Stimulated activated CD8-positive, alpha-beta memory T cell treated with anti-CD3 and anti-CD28 coated beads, Interleukin-15, amount 100 ng/mL, for 4 hours (primary cell): ENCODE measurements around the gene STK24.
"Not testable (repeated sequence)": the region's sequence is repeated elsewhere in the genome, so short reads cannot be mapped to it uniquely, and the experiment has no call there.

ENCODE experiments used
- DNase-seq, 2 donors: peaks; one replicate each; pipeline ENCODE4 v3.0.0-alpha.2; 2020; ENCODE audit warnings: low read depth in 2 of 2

Gene STK24

DNA sequence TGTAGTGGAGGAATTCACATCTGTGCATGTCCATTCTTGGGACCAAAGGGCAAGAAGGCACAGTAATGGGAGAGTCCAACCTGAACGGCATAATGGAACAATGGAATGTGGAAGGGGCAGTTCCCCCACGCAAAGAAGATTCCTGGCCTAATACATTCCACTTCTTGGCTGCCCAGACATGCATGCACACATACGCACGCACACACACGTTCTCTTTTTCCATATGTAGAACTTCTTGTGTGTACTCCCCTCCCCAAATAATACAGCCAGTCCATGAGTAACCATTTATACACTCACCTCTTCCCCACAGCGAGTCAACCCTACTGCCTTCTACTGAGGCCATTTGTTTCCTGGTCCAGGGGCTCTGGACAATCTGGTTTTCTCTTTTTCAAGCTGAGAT, 6.0 kb upstream of the STK24 start:
- DNase-seq: no peak

DNA sequence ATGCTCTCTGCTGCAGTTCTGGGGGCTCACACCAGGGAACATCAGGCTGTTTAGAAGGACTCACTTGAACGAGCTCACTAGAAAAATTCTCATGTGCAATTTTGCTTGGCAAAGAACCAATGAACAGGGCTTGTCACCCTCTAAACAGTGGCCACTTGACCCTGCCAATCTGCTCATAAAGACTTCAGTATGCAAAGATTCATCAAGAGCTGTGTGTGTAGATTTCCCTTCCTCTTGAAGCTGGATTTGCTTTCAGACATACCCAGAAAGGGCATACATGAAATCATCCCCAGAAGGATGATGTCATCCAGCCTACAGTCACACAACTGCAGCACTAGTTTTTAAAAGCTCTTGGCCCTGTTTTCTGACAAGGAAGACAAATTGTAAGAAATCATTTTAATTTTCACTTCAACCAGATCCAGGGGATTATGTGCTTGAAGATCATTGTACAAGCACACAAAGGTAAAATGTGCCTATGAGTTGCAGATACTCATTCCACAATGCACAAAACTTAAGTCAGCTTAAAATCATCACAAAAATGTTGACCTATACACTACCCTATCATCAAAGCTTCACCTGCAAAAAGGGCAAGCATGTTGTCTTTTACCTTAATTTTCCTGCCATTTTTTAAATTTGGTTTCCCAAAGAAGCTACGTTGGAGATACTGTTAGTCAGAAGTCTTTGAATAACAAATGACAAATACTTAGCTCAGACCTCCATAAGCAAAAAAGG, 5.2 kb upstream of the STK24 start:
- no peak for DNase-seq

DNA sequence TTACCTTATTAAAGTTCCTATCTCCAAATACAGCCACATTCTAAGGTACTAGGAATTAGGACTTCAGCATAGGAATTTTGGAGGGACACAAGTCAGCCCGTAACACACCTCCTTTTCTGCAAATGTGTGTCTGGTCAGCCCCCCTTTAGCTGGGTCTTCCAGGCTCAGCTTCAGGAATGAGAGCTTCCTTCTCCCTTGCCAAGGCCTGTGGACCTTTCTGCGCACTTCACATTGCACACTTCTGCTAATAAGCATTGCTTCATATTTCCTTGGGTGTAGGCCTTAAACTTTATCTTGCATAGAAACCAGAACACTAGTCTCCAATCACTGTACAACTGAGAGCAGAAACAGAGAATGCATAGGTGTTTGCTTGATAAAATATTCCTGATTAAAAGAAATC, 4.5 kb upstream of the STK24 start:
- DNase-seq: no peak

DNA sequence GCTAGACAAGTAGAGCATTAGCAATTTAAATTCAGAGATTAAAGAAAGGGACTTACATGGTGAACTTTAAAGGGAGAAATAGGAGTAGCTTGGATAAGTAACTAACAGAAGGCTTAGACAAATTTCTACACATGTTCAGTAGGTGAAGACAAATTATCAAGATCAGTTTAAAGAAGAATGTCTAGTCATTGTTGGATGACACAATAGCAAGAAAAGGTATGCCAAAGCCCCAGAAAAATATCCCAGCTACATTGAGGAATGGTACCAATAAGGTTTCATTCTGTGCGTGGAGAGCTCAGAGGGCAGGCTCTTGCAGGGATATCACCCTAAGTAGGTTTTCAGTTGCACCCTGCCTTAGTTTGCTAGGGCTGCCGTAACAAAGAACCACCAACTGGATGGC, 3.5 kb upstream of the STK24 start:
- DNase-seq: no peak

DNA sequence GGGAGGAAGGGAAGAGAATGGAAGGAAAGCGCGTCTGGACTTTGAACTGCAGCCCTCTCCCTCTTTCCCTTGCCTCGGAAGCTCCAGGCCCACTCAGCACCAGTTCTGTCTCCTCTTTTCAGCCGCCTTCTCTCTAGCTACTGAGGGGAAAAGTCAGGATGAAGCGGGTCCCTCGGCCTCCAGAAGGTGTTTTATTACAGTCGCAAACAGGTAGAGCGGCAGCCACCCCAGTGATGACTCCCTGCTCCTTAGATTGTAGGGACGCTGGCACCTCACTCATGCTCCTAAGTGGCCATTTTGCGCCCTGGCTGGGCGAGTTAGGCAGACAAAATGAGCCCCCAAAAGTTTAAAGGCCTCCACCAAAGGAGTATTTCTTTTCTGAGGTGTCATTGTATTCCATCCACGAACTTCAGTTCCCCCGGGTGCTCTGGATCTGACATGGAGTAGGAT, 954 bp upstream of the STK24 start:
- no peak for DNase-seq

DNA sequence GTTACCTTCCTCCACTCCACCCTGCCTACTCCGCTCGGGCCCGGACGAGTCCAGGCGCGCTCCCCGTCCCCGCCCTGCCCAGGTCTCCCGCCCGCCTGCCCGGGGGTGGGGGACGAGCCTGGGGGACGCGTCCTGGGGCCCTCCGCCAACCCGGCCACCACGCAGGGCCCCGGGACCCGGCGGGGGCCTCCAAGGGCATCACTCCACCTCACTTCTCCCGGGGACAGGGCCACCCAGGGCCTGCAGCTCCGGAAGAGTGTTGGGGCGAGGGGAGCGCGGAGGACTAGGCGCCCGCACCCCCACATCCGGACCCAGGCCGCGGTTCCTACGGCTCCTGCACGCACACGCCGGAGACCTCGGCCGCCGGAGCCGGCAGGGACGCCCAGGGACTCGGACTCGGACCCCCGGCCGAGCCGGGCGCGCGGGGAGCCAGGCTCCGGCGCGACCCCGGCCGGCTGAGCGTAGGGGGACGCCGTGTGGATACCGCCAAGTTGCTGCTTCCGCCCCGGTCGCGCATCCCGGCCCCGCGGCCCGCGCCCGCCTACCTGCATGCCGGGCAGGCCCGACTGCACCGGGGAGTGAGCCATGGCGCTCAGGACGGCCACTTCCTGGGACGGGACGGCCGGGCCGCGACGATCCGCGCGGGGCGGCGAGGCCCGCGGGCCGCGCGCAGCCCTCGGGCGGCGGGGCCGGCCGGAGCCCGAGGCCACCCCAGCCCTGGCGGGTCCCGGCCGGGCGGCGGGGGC, 534 bp downstream of the STK24 start:
- DNase-seq: no peak

DNA sequence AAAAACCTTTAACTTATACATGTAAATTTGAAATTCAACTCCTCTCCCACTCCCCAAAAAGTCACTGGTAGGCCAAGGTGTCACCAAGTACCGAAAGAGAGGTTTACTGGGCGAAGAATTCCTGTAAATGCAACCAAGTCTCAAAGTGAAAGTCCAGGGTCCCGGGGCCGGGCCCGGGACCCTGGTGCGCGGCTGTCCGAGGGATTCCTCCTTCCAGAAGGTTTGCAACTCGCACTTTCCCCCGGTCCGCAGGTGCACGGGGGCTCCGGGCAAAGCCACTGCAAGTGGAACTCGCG, 1.1 kb downstream of the STK24 start:
- no peak for DNase-seq

DNA sequence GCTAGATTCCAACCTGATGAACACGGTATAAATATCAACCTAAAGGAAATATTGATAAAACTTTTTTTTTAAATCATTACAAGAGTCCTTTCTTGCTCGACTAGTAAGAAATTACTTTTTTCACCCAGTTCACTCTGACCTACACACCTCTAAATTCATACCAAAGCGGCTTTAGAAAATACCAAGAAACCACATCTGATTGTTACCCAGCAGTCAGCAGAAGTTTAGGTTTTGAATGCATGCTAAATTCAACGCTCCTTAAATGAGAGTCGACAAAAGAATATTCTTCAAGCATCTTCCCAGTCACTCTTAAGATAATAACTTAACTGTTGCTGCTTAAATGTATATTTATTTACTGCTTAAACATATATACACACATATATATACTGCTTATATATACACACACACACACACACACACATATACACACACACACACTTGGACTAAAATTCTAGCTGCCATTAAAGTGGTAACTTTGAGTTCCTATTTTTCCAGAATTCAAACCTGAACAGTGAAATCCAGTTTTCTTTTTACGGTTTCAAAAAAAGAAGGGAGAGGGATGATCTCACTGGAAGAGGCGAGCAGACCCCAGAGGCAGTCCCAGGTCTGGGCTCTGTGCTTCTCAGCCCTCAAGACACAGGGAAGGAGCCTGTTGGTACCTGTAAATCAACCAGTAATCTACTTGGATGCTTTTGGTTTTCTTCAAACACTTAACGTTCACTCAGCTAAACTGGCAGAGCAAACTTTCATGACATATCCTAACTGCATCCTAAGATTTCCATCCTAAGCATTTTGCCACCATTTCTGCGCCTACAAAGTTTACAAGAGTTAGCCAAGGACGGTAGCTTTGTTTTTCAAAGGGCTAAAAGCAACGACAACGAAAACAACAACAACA, 1.7 kb downstream of the STK24 start:
- no peak for DNase-seq

DNA sequence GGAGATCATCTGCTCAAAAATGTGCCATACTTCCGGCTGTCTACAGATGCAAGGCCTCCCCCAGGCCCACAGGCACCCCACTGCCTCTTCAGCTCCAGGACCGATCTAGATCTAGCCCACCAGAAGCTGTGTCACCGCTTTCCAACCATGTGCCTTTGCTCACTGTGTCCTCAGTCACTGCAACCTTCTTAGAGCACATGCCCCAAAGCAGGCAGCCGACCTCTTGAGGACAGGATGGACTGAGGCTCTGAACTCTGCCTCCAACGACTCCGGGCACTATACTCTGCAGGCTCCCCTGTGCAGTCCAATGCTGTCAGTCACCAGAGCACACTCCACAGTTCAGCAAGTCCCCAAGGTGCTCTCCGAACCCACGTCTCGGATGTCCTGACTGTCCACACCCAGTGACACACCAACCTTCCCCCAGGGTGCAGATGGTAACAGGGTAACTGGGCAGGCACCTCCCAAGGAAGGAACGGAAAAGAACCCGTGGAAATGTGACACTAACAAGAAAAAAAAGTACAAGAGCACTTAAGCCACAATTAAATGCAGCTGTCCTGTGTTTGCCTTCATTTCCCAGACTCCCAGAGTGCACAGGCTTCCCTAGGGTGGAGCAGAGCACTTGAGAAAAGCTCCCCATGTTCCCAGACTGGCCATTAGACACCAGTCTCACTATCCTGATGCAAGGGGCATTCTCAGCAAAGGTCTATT, 4.8 kb downstream of the STK24 start:
- no peak for DNase-seq

DNA sequence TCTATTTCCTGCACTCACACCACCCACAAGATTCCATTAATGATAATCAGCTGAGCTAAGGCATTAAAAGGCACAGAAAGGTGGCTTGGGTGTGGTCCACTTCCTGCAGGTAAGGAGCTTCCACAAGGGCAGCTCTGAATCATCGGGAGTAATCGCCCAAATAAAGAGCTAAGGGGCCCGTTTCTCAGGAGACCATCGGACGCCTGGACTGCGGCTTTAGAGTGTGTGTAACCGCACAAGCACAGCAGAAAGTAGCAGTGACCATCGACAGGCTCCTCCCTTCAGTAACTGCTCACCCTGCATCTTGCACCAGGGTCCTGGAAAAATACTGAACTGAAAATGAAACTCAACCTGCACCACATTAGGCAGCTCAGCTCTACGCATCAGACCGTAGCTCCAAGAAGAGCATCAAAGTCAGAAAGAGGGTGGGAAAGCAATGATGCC, 6.0 kb downstream of the STK24 start:
- peak in 1 of 2 donors; percentile 18 for DNase-seq

DNA sequence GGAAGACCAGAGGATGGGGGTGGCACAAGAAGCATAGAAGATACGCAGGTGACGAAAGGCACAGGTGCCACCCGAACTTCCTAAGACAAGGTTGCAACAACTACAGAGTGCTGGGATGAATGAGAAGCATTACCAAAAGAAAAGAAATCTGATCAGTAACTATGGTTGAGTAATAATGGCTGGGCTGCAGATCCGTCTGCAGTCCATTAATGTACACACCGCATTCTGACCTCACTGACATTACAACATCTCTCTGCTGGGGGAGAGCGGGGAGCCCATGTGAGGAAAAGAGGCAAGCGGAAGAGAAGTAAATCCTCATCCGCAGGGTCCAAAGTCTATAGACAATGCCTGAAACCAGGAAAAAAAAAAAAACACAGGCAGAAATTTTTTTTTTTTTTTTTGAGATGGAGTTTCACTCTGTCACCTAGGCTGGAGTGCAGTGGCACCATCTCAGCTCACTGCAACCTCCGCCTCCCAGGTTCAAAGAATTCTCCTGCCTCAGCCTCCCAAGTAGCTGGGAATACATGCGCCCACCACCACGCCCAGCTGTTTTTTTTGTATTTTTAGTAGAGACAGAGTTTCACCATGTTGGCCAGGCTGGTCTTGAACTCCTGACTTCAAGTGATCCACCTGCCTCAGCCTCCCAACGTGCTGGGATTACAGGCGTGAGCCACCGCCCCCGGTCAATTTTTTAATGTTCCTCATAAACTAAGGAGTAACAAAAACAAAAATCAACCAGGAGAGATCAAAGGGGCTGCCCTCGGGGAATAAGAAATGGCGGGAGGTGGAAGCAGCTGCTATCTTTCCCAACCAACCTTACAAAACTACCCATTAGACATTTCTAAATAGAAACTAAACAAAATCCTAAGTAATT, 7.2 kb downstream of the STK24 start:
- DNase-seq: not testable (repeated sequence)

DNA sequence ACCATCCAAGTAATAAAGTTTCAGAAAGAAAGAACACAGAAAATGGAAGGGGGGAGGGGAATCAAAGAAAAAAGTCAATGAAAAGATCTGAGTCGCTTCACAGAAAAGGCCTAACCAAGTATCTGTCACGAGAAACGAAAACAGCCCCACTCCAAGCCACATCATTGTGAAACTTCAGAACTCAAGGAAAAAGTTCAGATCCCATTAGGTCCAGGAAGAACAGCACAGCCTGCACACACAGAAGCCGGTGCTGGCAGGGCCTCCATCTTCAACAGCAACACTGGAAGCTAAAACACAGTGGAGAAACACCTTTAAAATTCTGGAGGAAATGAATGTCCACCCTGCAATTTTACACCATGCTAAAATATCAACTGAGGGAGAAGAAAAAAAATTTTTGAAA, 8.0 kb downstream of the STK24 start:
- no peak for DNase-seq

DNA sequence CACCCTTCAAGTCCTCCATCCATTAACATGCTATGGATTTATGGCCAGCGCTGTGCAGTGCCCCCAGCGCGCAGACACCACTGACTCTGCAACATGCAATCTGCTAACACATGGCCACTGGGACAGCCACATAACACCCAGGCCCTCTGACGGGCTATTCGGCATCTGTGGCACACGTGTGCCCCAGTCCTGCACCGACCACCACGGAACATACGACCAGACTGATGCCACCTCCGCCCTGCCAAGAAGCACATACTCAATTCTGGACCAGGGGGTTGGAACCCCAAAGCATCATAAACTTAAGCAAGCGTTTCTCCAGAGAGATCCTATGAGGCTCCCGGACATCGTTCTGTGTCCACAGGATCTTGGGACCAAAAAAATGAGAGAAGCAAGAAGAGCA, 9.8 kb downstream of the STK24 start:
- no peak for DNase-seq

DNA sequence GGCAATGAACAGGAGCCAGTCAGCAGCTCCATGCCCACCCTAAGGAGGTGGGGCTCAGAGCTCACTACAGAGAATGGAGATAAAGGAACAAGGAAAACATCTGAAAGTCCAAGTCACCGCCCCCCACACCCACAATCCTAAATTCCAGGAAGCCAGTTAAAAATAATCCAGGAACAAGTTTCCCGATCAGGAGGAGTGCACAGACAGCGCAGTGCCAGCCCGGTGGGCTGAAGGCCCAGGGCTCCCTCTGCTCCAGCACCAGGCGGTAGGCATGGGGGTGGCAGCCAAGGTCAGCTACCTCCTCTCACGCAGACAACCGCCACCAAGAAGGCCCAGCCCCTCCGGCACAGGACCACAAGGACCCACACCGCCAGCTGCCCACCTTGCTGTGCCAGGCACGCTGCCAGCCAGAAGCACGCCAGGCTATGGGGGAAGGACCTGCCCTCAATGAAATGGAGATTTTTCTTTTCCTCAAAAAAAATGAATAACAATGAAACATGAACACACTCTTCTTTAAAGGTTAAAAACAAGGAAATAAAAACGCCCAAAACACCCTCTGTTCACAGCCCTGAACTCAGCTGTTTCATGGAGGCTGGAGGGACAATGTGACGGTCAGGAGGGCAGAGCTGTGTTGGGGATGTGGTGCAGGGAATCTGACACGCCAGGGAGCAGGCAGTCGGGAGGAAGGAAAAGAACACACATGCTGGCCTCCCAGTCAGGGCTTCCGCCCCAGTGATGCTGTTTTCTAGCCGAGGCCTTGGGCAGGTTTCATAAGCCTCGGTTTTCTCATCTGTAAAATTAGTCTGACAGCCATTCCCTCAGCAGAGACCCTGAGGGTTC, 11.0 kb downstream of the STK24 start:
- no peak for DNase-seq

DNA sequence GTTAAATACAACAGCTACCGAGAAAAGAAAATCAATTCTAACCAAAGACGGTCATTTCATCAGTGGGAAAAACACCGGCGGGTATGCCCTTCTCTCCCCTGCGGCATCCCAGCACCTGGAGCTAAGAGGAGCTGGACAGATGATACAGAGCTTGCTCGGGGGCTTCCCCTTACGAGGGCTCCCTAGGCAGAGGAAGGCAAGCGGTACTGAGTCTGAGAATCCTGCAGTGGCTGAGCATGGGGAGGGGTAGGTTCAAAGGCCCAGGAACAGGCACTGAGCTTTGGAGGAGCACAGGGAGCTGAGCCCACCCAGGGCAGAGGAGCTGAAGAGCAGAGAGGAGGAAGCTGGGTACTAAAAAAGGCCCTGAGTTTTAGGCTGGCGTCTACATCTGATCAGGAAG, 12.7 kb downstream of the STK24 start:
- no peak for DNase-seq

DNA sequence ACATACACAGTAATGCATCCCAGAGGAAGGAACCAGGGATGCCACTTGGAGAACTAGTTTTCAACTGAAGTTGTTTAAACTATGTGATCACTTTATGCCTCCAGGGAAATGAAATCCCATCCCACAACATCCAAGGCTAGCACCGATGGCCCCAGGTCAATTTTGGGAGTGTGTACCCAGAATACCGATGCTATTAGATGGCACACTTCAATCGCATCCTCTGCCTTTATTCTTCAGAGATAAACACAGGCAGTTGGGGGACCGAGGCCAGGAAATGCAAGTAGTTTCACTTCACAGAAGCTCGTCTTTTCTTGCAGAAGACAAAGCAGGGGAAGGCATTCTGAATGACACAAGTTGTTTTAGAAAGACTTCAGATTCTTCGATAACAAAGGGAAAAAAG, 13.8 kb downstream of the STK24 start:
- DNase-seq: no peak

DNA sequence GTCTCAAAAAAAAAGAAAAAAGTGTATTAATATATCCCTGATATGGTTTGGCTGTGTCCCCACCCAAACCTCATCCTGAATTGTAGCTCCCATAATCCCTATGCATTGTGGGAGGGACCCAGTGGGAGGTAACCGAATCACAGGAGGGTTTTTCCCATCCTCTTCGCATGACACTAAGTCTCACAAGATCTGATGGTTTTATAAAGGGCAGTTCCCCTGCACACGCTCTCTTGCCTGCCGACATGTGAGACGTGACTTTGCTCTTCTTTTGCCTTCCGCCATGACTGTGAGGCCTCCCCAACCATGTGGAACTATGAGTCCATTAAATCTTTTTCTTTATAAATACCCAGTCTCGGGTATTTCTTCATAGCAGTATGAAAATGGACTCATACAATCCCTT, 17.7 kb downstream of the STK24 start:
- DNase-seq: no peak

DNA sequence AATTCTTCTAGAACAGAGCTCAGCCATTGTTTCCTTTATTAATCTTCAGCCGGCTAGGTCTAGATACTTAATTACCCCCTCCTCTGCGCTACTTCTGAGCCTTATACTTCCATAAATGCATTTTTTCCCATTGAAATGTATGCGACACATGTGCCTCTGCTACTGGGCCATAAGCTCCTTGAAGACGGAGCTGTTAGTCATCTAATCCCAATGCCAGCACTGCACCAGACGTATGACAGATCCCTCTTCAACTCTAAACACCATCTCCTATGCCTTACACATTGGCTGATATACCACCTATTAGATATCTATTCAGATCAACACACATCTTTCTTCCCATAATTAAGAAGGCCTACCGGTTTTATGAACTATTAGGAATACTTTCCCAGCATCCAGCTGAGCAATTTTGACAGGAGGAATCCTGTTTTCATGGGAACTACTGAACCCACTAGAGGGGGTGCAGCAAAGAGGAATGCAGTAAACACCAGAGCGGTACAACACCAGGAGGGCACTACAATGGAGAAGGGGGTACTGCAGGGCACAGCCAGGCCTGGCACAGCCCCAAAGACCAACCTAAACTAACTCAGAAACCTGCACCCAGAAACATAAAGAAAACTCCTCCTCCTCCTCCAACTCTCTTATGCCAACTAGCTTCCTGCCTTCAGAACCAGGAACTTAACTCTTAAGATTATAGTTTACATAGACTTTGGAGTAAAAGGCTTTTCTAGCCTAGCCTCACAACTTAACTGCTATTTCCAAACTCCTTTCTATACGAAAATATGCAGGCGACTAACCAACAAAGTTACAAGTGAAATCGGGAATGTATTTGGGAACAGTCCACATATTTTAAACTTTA, 18.7 kb downstream of the STK24 start:
- DNase-seq: no peak
